ENCODE data around the gene PDSS2.
"Not testable (repeated sequence)": the region's sequence is repeated elsewhere in the genome, so short reads cannot be mapped to it uniquely, and the experiment has no call there.

Gene PDSS2

DNA sequence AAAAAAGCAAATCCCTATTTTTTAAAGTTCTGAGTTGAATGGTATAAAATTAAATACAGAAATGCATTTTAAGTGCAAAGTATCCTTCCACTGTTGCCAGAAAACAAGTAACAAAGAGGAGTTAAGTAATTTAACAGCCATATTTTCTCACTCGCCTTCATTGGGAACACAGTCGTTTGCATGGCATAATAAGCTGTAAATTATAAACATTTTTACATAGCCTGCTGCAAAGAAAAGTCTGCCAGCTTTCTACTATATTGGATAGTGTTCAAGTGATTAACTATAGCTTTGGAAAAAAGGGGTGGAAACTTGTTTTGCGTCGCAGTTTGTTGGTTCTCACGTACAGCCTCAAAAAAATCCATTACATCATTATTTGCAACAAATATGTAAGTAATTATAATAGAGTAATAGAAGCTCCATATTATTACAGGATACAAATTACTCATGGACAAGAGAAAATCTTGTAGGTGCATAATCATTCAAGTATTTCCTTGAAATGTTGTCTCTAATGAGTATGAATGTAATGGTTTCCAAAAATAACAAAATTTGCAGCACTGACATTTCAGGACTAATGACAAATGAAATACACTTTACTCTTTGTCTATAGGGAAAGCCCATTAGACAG is 139.3 kb downstream of the PDSS2 start:
- no peak for ATAC-seq
- no peak for DNase-seq

DNA sequence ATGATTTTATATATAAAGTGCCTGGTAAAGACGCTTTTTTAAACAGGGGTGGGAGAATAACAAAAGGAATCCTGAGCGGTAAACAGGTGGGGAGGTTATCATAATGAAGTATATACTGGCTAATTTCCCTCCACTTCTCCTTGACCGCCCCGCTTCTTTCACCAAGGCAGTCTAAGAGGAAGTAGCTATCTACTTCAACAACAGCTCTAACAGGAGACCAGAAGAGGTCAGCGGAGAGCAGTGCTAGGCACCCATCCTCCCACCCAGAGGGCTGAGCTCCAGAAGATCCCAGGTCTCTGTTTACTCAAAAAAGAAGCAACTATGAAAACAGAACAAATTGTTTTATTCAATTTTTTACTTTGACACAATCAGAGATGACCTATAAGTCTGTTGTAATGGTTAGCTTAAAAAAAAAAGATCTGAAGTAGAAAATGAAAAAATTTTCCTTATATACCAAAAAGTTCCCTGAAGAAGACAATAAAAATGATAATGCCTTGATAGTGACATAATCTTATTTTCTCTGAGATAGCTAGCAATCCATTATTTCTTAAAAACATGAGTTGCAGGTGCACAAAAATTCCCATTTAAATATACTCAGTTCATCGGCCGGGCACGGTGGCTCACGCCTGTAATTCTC is 141.1 kb downstream of the PDSS2 start:
- ATAC-seq: peak; percentile 72
- peak; percentile 36 for DNase-seq

GRCh38 chr6:107315114-107315513 is 144.2 kb downstream of the PDSS2 start:
- no peak for ATAC-seq

GRCh38 chr6:107314531-107314939 is 144.8 kb downstream of the PDSS2 start:
- ATAC-seq (no peak), DNase-seq (no peak)

More at GRCh38 chr6:107315114-107315513, 144.2 kb downstream of the PDSS2 start:
- no peak for DNase-seq

DNA sequence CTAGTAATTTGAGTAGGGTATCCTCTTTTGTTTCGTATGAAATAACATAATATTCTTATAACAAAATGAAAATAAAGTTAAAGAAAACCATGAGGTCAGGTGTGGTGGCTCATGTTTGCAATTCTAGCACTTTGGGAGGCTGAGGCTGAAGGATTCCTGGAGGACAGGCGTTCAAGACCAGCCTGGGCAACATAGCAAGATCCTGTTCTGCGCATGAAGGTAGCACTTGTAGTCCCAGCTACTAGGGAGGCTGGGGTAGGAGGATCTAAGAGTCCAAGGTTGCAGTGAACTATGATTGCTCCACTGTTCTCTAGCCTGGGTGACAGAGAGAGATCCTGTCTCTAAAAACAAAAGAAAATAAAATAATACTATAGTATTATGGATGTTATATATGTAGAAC is 145.6 kb downstream of the PDSS2 start:
- no peak for DNase-seq
- no peak for ATAC-seq

DNA sequence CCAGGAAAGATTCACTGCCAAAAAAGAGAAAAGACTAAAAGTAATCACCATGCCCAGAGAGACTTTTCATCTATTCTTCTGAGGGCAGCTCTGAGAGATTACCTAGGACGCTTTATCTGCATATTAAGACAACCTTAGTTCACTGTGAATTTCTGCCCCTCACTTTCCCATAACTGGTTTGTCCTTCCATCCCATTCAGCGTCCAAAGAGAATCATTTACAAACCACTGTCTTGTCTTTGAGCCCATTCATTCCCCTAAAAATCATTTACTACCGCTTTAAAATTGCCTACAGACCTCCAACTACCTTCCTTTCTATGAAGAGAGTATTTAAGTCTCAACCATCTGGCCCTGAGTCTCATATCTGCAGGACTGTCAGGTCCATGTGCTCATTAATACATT is 149.0 kb downstream of the PDSS2 start:
- ATAC-seq (no peak), DNase-seq (no peak)

DNA sequence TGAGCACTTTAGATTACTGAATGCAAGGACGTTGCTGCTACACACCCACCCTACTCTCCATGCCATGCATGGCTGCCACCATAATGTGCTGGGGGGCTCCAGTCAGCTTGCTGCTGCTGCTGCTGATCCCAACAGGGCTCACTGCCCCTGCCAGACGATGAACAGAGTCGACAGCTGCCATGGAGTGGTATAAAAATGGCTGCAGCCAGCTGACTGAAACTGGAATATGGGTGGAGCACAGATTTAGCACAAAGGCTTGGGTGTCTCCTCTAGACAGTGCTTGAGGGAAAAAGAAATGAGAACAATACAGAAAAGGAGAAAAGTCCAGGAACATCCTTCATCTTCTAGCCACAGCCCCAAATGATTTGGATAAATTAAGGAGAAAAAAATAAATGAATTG is 150.7 kb downstream of the PDSS2 start:
- ATAC-seq (no peak), DNase-seq (no peak)

- ATAC-seq, DNase-seq: not testable (repeated sequence)
Measured at GRCh38 chr6:107305994-107306393, 153.4 kb downstream of the PDSS2 start.

DNA sequence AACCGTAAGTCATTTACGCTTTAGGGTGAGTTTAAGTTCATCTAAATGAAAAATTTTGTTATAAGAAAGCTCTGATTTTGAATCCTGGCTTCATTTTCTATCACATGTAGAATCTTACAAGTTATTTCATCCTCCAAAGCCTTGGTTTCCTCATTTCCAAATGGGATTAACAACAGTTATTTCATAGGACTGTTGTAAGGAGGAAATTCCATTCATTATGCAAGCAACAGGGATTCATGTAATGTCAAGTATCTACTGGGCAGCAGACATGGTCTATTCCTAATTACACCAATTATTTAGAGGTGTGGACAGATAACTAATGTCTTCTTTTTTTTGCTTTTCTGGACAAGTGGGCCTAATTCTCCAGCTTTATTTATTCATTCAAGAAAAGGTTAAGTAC is 154.0 kb downstream of the PDSS2 start:
- ATAC-seq (no peak), DNase-seq (no peak)

DNA sequence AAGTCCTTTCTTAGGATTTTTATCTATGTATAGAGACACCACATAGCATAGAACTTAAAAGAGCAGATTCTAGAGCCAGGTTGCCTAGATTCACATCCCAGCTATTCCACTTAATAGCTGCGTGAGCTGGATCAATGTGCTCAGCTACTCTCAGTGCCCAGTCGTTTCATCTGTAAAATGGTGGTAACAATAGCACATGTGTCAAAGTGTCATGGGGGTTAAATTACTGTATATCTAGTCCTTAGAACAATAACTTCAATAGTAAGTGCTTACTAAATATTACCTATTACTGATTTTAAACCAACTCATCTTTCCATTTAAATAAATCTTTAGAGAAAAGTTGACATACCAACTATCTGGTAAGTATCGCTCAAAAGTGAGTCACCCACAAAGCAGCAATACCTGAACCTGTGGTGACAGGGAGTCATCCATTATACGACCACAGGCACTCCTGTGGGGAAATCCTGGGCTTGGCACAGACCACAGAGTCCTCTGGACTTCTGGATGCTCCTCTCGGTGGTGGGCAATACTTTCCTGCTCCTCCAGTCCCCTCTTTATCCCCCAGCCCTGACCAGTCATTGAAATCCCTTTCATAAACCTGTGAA is 154.8 kb downstream of the PDSS2 start:
- peak; percentile 40 for DNase-seq
- peak; percentile 95 for ATAC-seq

- ATAC-seq (no peak), DNase-seq (no peak)
Measured at GRCh38 chr6:107293350-107293749, 166.0 kb downstream of the PDSS2 start.

GRCh38 chr6:107292715-107293271 is 166.6 kb downstream of the PDSS2 start:
- no peak for DNase-seq
- ATAC-seq: no peak

DNA sequence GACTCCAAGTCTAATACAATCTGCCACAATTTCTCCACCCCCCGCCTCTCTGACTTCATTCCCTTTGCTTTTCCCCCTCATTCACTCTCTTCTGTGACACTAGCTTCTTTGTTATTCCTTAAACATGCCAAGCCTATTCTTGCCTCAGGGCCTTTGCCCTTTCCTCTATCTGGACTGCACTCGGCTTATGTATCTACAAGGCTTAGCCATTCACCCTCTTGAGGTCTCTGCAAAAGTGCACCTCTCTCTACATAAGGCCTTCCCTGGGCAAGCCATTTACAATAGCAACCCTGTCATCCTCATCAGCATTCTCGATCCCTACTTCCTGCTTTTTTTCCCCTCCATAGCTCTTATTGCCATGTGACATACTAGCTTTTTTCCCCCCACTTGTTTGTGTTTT is 168.9 kb downstream of the PDSS2 start:
- no peak for ATAC-seq
- DNase-seq: no peak

DNA sequence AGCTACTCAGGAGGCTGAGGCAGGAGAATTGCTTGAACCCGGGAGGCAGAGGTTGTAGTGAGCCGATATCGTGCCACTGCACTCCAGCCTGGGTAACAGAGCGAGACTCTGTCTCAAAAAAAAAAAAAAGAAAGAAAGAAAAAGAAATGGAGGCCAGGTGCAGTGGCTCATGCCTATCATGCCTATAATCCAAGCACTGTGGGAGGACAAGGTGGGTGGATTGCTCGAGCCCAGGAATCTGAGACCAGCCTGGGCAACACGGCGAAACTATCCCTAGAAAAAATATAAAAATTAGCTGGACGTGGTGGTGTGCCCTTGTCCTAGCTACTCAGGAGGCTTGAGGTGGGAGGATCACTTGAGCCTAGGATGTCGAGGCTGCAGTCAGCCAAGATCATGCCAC is 170.1 kb downstream of the PDSS2 start:
- not testable (repeated sequence) for ATAC-seq, DNase-seq

GRCh38 chr6:107285683-107286082 is 173.7 kb downstream of the PDSS2 start:
- DNase-seq, ATAC-seq: not testable (repeated sequence)

DNA sequence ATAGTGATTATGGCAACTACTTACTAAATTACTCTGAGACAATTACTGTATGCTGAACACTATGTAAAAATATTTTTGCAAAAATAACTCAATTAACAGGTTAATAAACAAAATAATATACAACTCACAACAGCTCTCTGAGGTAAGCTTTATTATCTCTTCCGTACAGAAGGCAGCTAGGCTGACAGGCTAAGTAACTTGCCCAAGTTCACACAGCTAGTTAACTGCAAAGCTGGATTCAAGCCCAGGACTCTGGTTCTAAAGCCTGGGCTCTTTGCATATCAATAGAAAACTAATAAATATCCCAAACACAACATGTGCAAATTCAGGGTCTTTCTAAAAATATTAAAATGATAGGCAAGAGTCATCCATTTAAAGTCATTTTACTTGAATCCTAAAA is 174.6 kb downstream of the PDSS2 start:
- ATAC-seq: no peak

GRCh38 chr6:107280791-107281190 is 178.6 kb downstream of the PDSS2 start:
- no peak for ATAC-seq

More for the DNA sequence above, 174.6 kb downstream of the PDSS2 start:
- no peak for DNase-seq

DNA sequence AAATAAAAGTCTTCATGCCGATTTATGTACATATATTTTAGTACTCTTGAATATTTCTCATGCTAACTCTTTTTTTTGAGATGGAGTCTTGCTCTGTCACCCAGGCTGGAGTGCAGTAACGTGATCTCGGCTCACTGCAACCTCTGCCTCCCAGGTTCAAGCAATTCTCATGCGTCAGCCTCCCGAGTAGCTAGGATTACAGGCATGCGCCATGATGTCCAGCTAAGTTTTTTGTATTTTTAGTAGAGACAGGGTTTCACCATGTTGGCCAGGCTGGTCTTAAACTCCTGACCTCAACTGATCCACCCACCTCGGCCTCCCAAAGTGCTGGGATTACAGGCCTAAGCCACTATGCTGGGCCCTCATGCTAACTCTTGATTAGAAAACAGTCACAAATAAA is 179.4 kb downstream of the PDSS2 start:
- DNase-seq, ATAC-seq: not testable (repeated sequence)

More at GRCh38 chr6:107280791-107281190, 178.6 kb downstream of the PDSS2 start:
- no peak for DNase-seq

- ATAC-seq: no peak
- no peak for DNase-seq
Measured at GRCh38 chr6:107275330-107275865, 184.0 kb downstream of the PDSS2 start.

DNA sequence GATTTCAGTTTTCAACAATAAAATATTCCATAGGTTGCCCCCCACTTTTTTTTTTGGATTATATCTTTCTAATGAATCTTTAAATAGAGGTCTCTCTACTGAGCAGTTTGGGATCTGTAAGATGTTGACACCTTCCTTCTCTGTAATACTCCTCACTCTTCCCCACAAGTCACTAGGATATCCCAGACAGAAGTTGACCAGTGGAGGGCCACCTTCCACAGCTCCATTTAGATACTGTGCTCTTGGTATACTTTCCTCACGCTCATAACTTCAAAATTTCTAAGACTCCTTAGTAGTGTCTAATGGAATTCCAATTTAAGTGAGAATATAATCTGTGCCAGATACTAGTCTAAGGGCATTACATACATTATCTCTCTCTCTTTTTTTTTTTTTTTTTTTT is 185.1 kb downstream of the PDSS2 start:
- ATAC-seq: no peak

DNA sequence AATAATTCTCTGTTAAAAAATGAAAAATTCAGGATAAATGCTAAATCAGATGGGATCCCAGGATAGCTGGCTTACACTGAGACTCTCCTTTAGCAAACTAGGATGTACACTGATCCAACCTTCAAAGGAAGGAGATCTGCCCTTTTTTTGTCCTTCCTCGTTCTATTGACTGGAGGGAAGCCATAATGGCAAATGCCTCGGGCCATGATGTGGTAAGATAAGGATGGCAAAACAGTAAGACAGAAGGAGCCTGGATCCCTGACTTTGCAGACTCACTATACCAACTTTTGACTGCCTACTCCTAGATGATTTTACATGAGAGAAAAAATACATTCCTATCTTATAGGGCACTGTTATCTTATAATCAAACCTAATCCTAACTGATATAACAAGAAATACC is 187.1 kb downstream of the PDSS2 start:
- DNase-seq: no peak
- ATAC-seq: no peak

More for the DNA sequence above, 185.1 kb downstream of the PDSS2 start:
- DNase-seq: no peak

GRCh38 chr6:107271208-107271790 is 188.1 kb downstream of the PDSS2 start:
- ATAC-seq (no peak), DNase-seq (no peak)

Data from stimulated activated naive CD8-positive, alpha-beta T cell treated with anti-CD3 and anti-CD28 coated beads, Interleukin-15, Interleukin-2, amounts not matched to agents 100 U/mL and 50 U/mL, for 24 hours (primary cell).